ENCODE measurements around the gene CTIF.

DNA sequence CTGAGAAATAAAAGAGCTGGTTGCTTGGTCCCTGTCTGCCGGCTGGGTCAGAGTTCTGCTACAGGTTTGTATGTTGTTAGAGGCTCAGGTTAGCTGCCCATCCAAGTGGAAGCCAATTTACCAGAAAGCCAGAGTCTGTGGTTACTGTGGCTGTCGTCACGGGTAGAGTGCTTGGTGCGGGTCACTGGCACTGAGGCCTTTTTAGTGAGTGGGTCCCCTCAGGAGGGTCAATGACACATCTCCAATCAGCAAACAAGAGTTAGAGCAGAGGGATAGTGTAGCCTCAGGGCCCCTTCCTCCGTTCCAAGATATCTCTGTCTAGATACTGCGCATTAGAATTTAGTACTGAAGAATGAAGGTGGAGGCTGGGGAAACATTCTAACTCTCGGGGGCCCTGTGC, 41.2 kb downstream of the CTIF start:
- TF ChIP-seq EZH2 (IDR thresholded peaks at IDR 0.05) (no peak), POLR2AphosphoS5 (IDR thresholded peaks at IDR 0.05; ENCODE audit: borderline replicate concordance, low read depth, low read length) (no peak), FOXP2 (optimal IDR thresholded peaks at IDR 0.05; ENCODE audit: control extremely low read depth, extremely low read length, insufficient read depth) (no peak)
